HCT116 (cell line): ENCODE results near the gene ULBP1.
"Not testable (repeated sequence)": the region's sequence is repeated elsewhere in the genome, so short reads cannot be mapped to it uniquely, and the experiment has no call there.

Experiments
- CTCF ChIP-seq, 3 experiments: fragments of 200-600 bp in 1 of 3; sonication (generic) in 1 of 3; IDR thresholded peaks in 2 of 3; conservative IDR thresholded peaks in 1 of 3; 2 replicates each; pipeline ENCODE4 v1.5.1; 2012 to 2017; ENCODE audit warnings: low read depth in 2 of 3, low read length in 2 of 3, antibody characterized with exemption in 1 of 3, borderline replicate concordance in 1 of 3, control low read depth in 1 of 3, mild to moderate bottlenecking in 1 of 3, mixed read lengths in 1 of 3, mixed run types in 1 of 3, moderate library complexity in 1 of 3; ENCODE audit not compliant: insufficient read depth in 1 of 3
- POLR2A ChIP-seq: IDR thresholded peaks from 2 replicates; pipeline ENCODE4 v1.7.0; 2011; ENCODE audit warnings: borderline replicate concordance; ENCODE audit not compliant: insufficient read depth, insufficient read length; ENCODE audit errors: extremely low read depth
- RAD21 ChIP-seq: IDR thresholded peaks from 2 replicates; pipeline ENCODE4 v1.6.1; 2012; ENCODE audit warnings: low read depth, mild to moderate bottlenecking
- ZBTB33 ChIP-seq: IDR thresholded peaks from 2 replicates; pipeline ENCODE4 v1.6.1; 2011; ENCODE audit warnings: mild to moderate bottlenecking, low read length, moderate library complexity; ENCODE audit not compliant: insufficient replicate concordance; ENCODE audit errors: extremely low read depth

- not testable (repeated sequence) for TF ChIP-seq RAD21; POLR2A; CTCF (IDR thresholded peaks at IDR 0.05 in 2 of 3, conservative IDR thresholded peaks at IDR 0.05 in 1 of 3; ENCODE audit: borderline replicate concordance in 1 of 3, insufficient read depth in 1 of 3, low read depth in 2 of 3, low read length in 2 of 3); ZBTB33
These were observed 27.7 kb downstream of the ULBP1 start for GRCh38 chr6:149991472-149991795.
